HUDEP-2 (cell line): ENCODE results near the gene SUGT1.
"Not testable (repeated sequence)": the region's sequence is repeated elsewhere in the genome, so short reads cannot be mapped to it uniquely, and the experiment has no call there.

Source experiments
- DNase-seq, 76 experiments: peaks; one replicate each; lab custom pipeline; 2025; ENCODE audit not compliant: unreplicated experiment in 76 of 76; lab: John Stamatoyannopoulos, UW

Gene SUGT1

GRCh38 chr13:52664272-52664671, 11.6 kb downstream of the SUGT1 start:
- DNase-seq: no peak

DNA sequence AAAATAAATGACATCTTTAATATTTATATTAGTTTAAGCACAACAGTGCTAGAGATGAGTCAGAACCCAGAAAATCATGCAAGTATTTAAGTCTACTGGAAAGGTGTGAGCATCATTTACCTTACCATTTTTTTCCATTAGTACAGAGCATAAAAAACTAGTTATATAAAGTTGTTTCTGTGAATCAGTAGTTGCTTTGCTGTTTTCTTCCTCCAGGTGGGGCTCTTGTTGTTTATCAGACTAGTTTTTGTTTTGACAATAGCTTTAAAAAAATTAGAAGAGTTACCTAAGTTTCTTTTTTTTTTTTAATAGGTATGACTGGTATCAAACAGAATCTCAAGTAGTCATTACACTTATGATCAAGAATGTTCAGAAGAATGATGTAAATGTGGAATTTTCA, 12.7 kb downstream of the SUGT1 start:
- DNase-seq: peak in 1 of 76 experiments; percentile 8

GRCh38 chr13:52669677-52670076, 17.0 kb downstream of the SUGT1 start:
- DNase-seq: no peak

GRCh38 chr13:52670726-52671125, 18.1 kb downstream of the SUGT1 start:
- DNase-seq: no peak

DNA sequence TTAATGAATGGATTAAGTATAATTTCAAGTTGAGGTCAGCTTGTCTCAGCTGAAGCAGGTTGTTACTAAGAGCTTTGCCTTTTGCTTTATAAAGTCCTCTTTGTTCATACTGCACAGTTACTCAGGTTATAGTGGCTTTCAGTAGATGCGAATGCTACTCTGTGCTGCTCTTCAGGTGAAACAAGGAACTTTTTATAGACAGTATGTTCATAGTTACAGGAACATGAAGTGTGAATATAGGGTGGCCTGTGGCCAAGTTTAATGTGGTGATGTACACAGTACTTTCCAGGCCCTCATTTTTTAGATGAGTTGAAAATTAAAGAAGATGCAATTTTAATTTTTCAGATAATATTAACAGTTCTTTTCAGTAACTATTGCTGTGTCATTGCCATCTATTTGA, 20.8 kb downstream of the SUGT1 start:
- DNase-seq: no peak

GRCh38 chr13:52677823-52678222, 25.2 kb downstream of the SUGT1 start:
- DNase-seq: peak in 14 of 76 experiments; percentile 0 to 50 (median 16)

DNA sequence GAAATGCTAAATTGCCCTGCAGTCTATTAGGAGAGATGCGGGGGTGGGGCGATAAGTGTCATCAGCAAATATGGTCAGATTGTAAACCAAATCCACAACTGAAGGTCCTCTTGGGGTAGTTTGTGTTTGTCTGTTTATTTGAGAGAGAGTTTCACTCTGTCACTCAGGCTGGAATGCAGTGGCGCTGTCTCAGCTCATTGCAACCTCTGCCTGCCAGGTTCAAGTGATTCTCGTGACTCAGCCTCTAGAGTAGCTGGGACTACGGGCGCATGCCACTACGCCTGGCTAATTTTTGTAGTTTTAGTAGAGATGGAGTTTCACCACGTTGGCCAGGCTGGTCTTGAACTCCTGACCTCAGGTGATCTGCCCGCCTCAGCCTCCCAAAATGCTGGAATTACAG, 33.2 kb downstream of the SUGT1 start:
- DNase-seq: not testable (repeated sequence)

DNA sequence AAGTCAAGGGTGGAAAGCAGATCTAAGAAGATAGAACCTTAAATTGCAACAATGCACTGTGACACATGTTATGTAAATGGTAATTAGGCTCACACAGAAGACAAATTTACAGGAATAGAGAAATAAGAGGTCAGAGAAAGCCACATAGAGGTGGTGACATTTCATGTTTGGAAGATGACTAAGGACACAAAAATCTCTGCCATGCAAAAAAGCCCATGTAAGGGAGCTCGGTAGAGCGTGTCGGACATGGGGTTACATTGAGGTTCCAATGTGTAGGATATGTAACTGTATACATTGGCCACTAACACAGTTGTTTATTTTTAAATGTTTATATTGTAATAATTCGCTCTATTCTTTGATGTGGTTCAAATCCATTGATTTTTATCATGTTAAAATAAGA, 33.7 kb downstream of the SUGT1 start:
- no peak for DNase-seq

- DNase-seq: no peak
Measured at GRCh38 chr13:52695856-52696255, 43.2 kb downstream of the SUGT1 start.

DNA sequence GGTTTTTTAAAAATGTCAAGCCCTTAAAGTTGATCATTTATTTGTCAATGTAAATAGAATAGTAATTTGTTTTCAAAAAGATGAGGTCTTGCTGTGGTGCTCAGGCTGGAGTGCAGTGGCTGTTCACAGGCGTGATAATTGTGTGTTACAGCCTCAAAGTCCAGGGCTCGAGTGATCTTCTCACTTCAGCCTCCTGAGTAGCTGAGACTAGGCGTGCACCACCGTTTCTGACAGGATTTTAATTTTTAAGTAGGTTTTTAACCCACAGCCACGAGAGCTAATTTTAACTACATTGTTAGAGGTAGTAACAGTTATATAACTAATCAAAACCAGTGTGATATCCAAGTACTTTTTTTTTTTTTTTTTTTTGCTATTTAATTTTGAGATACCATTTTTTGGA, 43.9 kb downstream of the SUGT1 start:
- DNase-seq: no peak

DNA sequence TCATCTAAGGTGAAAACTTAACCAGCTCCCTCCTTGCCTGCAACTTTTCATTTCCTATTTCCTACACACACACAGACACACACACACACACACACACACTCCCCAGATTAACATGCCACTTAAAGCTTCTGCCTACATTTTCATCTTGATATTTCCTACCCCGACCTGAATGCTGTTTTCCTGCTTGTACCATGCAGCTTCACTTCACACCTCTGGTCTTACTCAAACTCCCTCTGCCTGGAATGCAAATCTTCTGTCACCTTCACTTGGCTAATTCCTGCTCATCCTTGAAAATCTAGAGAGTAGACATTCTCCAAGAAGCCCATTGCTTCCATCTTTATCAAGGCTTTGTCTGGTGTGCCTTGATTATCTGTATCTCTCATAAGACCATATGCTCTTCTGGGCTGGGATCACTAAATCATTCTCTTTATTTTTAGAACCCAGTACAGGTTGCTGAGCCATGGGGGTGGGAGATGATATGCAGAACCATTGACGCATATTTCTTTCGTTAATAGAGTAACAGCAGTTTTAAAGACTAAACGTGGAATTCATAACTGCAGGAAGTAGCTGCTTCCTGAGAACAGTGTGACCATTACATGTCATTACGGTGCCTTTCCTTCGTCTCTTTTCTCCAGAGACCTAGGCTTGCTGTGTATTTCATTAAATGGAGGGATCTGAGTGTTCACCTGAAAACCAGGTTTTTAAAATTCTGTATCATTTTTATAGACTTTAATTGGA, 49.3 kb downstream of the SUGT1 start:
- DNase-seq: no peak

DNA sequence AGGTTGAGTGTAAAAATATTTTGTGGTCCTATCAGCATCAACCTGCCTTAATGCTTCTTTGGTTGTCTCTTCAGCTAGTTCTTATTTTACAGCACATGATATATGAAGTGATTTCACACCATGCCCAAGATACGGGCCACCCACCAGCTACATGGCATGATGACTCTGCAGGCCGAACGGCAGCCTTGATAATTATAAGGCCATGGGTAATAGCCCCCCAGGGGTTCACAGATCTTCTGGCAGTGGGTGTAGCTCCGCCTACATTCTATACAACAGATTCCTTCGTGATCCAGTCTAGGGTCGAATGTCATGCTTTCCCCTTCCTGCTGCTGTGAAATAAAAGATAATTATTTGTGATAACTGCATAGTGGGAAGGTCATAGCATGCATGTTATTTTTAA, 50.8 kb downstream of the SUGT1 start:
- no peak for DNase-seq

GRCh38 chr13:52706081-52706480, 53.4 kb downstream of the SUGT1 start:
- no peak for DNase-seq

DNA sequence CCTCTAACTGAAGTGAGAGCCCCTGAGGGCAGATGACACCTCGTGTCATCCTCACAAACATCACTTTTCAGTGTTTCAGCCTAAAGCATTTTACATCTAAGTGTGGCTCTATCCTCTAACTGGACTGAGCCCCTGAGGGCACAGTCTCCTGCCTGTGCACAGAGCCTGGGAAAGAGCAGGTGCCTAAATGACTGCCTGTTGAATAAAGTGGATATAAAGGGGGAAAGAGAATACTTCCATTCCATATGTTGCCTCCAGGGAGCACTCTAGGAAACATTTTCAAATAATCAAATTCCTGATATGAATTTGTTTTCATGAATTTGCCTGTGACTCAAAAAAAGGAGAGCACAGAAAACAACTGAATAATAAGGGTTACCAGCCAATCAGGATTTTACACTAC, 54.7 kb downstream of the SUGT1 start:
- peak in 1 of 76 experiments; percentile 4 for DNase-seq

- DNase-seq: peak in 56 of 76 experiments; percentile 2 to 70 (median 28)
Measured at GRCh38 chr13:52708266-52708665, 55.6 kb downstream of the SUGT1 start.

DNA sequence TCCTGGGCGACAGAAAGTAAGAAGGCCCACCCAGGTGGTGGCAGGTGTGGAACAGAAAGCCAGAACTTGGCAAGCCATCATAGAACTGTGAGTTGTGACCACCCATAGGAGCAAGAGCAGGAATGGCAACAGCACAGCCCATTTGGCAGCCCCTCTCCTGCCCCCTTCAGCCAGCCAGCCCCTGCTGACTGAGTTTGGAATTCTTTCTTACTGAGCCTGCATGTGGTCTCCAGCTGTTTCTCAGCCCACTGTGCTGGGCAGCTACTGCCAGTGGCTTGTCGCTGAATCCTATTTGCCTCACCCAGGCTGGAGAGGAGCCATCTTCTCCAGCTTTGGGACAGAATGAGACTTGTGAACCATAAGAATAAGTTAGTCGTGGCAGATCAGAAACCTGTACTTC, 58.6 kb downstream of the SUGT1 start:
- no peak for DNase-seq

DNA sequence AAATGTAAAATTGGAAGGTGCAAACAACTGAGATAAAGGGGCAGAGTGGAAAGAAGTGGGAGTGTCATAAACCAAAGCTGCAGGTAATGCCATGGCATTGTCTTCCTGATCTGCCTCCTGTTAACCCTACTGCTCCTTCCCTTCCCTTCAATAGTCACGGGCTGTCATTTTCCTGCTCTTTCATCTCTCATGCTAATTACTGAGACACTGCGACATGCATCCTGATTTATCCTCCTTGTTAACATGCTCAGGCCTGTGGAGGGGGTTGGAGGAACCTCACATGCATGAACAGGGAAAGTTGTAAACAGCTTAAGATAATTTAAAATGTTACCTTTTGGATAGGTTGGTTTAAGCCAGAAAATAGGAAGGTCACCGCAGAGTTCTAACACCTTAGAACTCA, 59.7 kb downstream of the SUGT1 start:
- no peak for DNase-seq

GRCh38 chr13:52713894-52714293, 61.3 kb downstream of the SUGT1 start:
- DNase-seq: no peak

- not testable (repeated sequence) for DNase-seq
Measured at GRCh38 chr13:52720904-52721303, 68.3 kb downstream of the SUGT1 start.

DNA sequence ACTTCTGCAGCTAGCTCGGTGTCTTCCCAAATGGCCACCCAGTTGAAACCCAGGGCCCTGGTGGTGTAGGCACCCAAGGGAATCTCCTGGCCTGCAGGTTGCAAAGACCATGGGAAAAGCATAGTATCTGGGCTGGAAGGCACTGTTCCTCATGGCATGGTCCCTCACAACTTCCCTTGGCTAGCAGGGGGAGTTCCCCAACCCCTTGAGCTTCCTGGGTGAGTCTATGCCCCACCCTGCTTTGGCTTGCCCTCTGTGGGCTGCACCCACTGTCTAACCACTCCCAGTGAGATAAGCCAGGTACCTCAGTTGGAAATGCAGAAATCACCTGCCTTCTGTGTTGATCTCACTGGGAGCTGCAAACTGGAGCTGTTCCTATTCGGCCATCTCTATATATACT, 68.7 kb downstream of the SUGT1 start:
- DNase-seq: not testable (repeated sequence)

- DNase-seq: no peak
Measured at GRCh38 chr13:52723181-52723580, 70.5 kb downstream of the SUGT1 start.

GRCh38 chr13:52725302-52725701, 72.7 kb downstream of the SUGT1 start:
- no peak for DNase-seq

- DNase-seq: no peak
Measured at GRCh38 chr13:52726258-52726657, 73.6 kb downstream of the SUGT1 start.
